ENCODE results near the gene CCDC18.

GRCh38 chr1:93313026-93313425 is 132.5 kb downstream of the CCDC18 start:
- TF ChIP-seq POLR2A (IDR thresholded peaks at IDR 0.05) (no peak), CTCF (IDR thresholded peaks at IDR 0.05) (no peak), POLR2AphosphoS5 (IDR thresholded peaks at IDR 0.05) (no peak)
